Prostate gland (tissue), 2 donors: ENCODE results near the gene ZMYM1. TPM values are rescaled to one million over a fixed set of nuclear protein-coding genes. Genes with fewer than 3 reads are reported as not detected.
A peak's percentile ranks its signal among the peaks of the same experiment; 100 is the strongest.
"Not testable (repeated sequence)": the region's sequence is repeated elsewhere in the genome, so short reads cannot be mapped to it uniquely, and the experiment has no call there.

Experiments
- DNase-seq: peaks from one replicate; pipeline ENCODE4 v3.0.0-alpha.2; 2019; ENCODE audit warnings: low spot score
- H3K27ac ChIP-seq, 2 donors: fragments of 200-600 bp; sonication (generic); 2 replicates each; pipeline ENCODE4 v1.5.1; 2017 to 2019
- H3K27me3 ChIP-seq: fragments of 200-600 bp; sonication (generic); replicated peaks from 2 replicates; pipeline ENCODE4 v1.5.1; 2019; ENCODE audit not compliant: insufficient read depth
- H3K36me3 ChIP-seq, 2 donors: fragments of 200-600 bp; sonication (generic); 1 replicate in 1 of 2; 2 replicates in 1 of 2; pipeline versions ENCODE4 v1.5.1 to v1.8.1; 2017 to 2019
- H3K4me1 ChIP-seq: fragments of 200-600 bp; sonication (generic); replicated peaks from 2 replicates; pipeline ENCODE4 v1.5.1; 2019
- H3K4me3 ChIP-seq, 2 donors: fragments of 200-600 bp; sonication (generic); 2 replicates each; pipeline ENCODE4 v1.5.1; 2017 to 2019
- H3K9me3 ChIP-seq: fragments of 200-600 bp; sonication (generic); 2 replicates; pipeline ENCODE4 v1.5.1; 2017
- POLR2A ChIP-seq: fragments of 450-650 bp; IDR thresholded peaks from one replicate; pipeline ENCODE4 v1.6.1; 2016; ENCODE audit warnings: antibody characterized with exemption, mild to moderate bottlenecking
- POLR2AphosphoS5 ChIP-seq: sonication (generic); formaldehyde crosslinking; IDR thresholded peaks from one replicate; pipeline ENCODE4 v1.6.1; 2017; ENCODE audit warnings: antibody characterized with exemption
- WGBS: methylation state at CpG from one replicate; pipeline ENCODE4 v1.1.5; 2018; 5-methylcytosine and 5-hydroxymethylcytosine counted together
- intact Hi-C: fragments of 100-400 bp; cut with DNase I; formaldehyde crosslinking; loops from one replicate; pipeline ENCODE4 v1.14.2; 2022
- total RNA-seq, 2 donors: library from RNA; depleted of rRNA; stranded (reverse); fragments of >200 nt; gene quantifications; one replicate each; pipeline ENCODE4 v1.1.0, GENCODE V29; 2016
- TF ChIP-seq, protein P1 (sequence below), 4 experiments: fragments of 200-600 bp in 2 of 4; fragments of 450-650 bp in 2 of 4; sonication (generic) in 2 of 4; IDR thresholded peaks; 1 replicate in 3 of 4; 2 replicates in 1 of 4; pipeline ENCODE4 v1.5.1; 2016 to 2019; ENCODE audit warnings: antibody characterized with exemption in 4 of 4, mild to moderate bottlenecking in 2 of 4, moderate library complexity in 2 of 4

The ZMYM1 gene
- total RNA-seq, 2 donors from 2014 or later, result 12.0 to 31.5 TPM

DNA sequence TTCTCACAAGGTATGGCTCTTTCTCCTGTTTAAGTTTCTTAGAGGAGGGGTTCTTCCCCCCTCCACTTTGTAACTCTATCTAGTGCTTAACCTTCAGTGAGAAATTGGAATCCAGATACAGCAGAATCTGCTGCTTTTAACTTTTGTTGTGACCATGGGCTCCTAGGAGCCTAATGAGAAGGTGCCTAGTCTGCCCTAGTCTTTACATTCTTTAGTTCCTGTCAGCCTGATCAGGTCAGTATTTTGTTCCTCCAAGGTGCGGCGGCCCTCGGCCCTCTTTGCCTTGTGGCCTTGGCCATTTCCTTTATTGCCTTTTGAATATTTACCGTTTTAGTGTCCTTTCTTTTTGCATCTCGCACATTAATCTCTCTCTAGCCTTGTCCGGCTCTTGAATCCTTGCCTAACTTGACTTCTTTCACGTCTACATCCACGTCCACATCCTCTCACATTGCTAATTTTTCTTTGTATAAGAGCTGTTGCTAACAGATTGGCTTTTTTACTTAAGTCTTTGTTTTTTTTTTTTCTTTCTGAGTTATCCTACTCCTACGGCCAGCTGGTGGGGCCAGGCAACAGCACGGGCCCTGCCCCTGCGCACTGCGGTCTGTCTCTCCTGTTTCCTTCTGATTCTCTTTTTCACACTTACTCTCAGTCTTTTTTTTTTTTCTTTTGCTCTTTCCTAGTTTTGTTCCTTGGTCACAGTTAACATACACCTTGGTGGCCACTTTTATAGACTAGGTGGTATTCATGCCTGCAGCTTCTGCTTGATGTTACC, 64.7 kb downstream of the ZMYM1 start:
- no peak overlapping the region for H3K4me3 ChIP-seq

DNA sequence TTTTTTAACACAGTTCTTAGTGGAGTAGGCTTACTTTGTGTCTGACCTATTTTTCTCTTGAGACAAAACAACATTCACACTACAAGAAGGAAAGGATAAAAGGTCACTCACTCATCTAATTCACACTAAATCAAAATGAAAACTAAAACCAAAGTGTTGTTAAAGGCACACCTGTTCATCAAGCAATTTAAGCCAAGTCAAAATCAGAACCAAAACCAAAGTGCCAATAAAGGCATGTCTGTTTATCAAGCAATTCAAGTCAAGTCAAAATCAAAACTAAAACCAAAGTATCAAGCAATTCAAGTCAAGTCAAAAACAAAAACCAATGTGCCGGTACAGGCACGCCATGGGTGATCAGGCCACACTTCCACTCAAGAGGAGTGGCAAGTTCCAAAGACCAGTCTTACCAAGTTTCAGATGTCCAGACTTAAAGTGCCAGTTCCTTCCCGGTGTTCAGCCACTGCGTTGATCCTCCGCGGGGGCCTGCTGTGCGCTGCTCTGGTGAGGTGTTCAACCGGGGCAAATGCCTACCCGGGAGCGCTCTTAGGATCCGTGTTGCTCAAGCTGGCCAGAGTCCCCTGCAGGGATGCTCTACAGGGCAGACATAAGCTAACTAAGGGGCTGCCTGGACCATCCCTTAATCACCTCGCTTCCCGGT, 66.8 kb downstream of the ZMYM1 start:
- H3K27me3 ChIP-seq, H3K9me3 ChIP-seq, H3K4me1 ChIP-seq, intact Hi-C loops, H3K27ac ChIP-seq, H3K36me3 ChIP-seq: not testable (repeated sequence)
- DNase-seq, result peak; percentile 10
- peak overlapping the region; percentile 2 to 11 for H3K4me3 ChIP-seq
- 31% methylated on average over 11 of the region's 13 CpGs for WGBS
- TF ChIP-seq POLR2A, result peak; percentile 27

More for the DNA sequence above, 64.7 kb downstream of the ZMYM1 start:
- no peak overlapping the region for H3K27ac ChIP-seq
- H3K9me3 ChIP-seq, result no peaks in the 10 kb centered on the region
- DNase-seq, result no peak
- 54% methylated on average over 12 of the region's 12 CpGs for WGBS
- no peaks in the 10 kb centered on the region for H3K27me3 ChIP-seq
- intact Hi-C loops, result no loop called here
- no peaks in the 10 kb centered on the region for H3K36me3 ChIP-seq
- TF ChIP-seq POLR2A (no peak), POLR2AphosphoS5 (no peak)
- TF ChIP-seq, protein P1, sequence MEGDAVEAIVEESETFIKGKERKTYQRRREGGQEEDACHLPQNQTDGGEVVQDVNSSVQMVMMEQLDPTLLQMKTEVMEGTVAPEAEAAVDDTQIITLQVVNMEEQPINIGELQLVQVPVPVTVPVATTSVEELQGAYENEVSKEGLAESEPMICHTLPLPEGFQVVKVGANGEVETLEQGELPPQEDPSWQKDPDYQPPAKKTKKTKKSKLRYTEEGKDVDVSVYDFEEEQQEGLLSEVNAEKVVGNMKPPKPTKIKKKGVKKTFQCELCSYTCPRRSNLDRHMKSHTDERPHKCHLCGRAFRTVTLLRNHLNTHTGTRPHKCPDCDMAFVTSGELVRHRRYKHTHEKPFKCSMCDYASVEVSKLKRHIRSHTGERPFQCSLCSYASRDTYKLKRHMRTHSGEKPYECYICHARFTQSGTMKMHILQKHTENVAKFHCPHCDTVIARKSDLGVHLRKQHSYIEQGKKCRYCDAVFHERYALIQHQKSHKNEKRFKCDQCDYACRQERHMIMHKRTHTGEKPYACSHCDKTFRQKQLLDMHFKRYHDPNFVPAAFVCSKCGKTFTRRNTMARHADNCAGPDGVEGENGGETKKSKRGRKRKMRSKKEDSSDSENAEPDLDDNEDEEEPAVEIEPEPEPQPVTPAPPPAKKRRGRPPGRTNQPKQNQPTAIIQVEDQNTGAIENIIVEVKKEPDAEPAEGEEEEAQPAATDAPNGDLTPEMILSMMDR (IDR thresholded peaks at IDR 0.05), result no peak
- no peaks in the 10 kb centered on the region for H3K4me1 ChIP-seq

DNA sequence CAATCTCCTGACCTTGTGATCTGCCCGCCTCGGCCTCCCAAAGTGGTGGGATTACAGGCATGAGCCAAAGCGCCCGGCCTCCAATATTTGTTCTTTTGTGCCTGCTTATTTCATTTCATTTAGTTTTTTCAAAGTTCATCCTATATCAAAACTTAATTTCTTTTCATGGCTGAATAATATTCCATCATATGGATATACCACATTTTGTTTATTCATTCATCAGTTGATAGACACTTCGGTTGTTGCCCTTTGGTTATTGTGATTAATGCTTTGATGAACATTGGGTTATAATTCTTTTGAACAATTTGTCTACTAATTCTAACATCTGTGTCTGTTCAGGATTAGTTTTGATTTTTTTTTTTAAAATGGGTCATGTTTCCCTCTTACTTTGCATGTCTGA, 72.0 kb downstream of the ZMYM1 start:
- Histone ChIP-seq H3K27me3 (no peaks in the 10 kb centered on the region), H3K9me3 (no peaks in the 10 kb centered on the region), H3K27ac (no peak overlapping the region), H3K36me3 (no peaks in the 10 kb centered on the region), H3K4me3 (no peak overlapping the region), H3K4me1 (no peaks in the 10 kb centered on the region)
- 96% methylated on average over 5 of the region's 5 CpGs for WGBS
- no peak for DNase-seq
- intact Hi-C loops, result no loop called here
- TF ChIP-seq POLR2A (no peak), POLR2AphosphoS5 (no peak)
- TF ChIP-seq, protein P1 (IDR thresholded peaks at IDR 0.05), result no peak

DNA sequence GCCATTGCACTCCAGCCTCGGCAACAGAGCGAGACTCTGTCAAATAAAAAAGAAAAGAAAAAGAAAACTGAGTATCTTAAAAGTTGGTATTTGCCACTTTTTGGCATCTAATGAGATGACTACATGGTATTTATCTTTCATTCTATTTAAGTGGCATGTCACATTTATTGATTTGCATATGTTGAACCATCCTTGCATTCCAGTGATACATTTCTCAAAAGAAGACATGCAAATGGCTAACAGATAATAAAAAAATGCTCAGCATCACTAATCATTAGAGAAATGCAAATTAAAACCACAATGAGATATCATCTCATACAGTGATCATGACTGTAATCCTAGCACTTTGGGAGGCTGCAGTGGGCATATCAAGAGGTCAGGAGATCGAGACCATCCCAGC, 85.7 kb downstream of the ZMYM1 start:
- Histone ChIP-seq H3K4me1 (no peaks in the 10 kb centered on the region), H3K27ac (no peak overlapping the region), H3K27me3 (no peaks in the 10 kb centered on the region), H3K36me3 (no peaks in the 10 kb centered on the region), H3K9me3 (no peaks in the 10 kb centered on the region), H3K4me3 (no peak overlapping the region)
- 93% methylated on average over 3 of the region's 3 CpGs for WGBS
- DNase-seq, result no peak
- intact Hi-C loops, result no loop called here
- TF ChIP-seq, protein P1 (IDR thresholded peaks at IDR 0.05), result no peak
- TF ChIP-seq POLR2AphosphoS5 (no peak), POLR2A (no peak)

Other genes with a start within 250 kb of the ZMYM1 start
- gene SMIM12, start 219.6 kb upstream of the ZMYM1 start, total RNA-seq, result 10 to 100 TPM; 10.7 to 29.6 TPM
- 1 to 10 TPM in 1 of 2 donors, under 1 TPM in 1; 0.14 to 7.1 TPM for gene DLGAP3, start 149.7 kb upstream of the ZMYM1 start, total RNA-seq
- gene TMEM35B, start 94.0 kb upstream of the ZMYM1 start, total RNA-seq, result 10 to 100 TPM; 60.8 to 64.4 TPM
- 10 to 100 TPM in 1 of 2 donors, 1 to 10 TPM in 1; 8.0 to 19.5 TPM for gene ZMYM6, start 47.4 kb upstream of the ZMYM1 start, total RNA-seq
- 100 to 1,000 TPM; 178 to 311 TPM for gene SFPQ, start 113.8 kb downstream of the ZMYM1 start, total RNA-seq
- gene ZMYM4, start 189.3 kb downstream of the ZMYM1 start, total RNA-seq, result 10 to 100 TPM; 34.9 to 42.1 TPM